SKM-1 (cell line): Measurements from ENCODE around the gene RSL24D1.
A peak's percentile ranks its signal among the peaks of the same experiment; 100 is the strongest.

Experiments used
- DNase-seq: peaks from one replicate; lab custom pipeline; 2025; ENCODE audit not compliant: unreplicated experiment; lab: John Stamatoyannopoulos, UW

Gene RSL24D1

GRCh38 chr15:55196458-55197361, at the start of gene RSL24D1:
Gene RSL24D1 (minus strand): TSS chr15:55196941. CDS start chr15:55196890, 51 bp downstream.
- DNase-seq, result peak; percentile 96

GRCh38 chr15:55245059-55245458, 48.3 kb upstream of the RSL24D1 start:
- no peak for DNase-seq

DNA sequence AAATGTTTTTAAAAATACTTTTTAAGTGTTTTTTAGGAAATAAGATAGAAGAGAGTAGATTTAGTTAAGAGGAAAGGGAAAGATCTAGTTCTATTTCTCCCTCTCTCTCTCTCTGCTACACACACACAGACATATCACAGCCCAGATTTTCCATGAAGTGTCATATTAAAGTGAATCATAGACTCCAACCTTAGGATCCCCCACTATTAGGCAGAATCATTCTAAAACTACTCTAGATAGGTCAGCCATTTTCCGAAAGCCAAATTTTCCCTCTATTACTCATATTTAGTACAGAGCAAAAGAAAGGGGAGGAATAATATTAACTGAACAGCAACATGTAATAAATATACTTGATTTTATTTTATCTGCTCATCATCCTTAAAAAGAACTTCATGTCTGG, 45.1 kb upstream of the RSL24D1 start:
- DNase-seq, result no peak

DNA sequence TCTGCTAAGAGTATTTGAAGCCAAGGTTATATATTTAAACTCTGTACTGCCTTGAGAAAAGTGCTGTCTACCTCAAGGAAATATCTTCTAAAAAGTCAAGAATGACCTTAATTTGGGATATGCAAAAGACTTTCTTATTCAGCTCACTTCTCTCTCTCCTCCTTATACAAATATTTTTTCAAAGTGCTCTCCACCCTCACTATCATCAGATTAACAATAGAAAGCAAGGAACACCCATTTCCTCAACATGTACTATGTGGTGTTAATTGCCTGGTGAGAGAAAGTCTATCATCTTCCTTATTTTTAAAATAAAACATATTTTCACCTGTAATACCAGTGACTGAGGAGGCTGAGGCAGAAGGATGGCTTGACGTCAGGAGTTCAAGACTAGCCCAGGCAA, 44.4 kb upstream of the RSL24D1 start:
- DNase-seq, result no peak

DNA sequence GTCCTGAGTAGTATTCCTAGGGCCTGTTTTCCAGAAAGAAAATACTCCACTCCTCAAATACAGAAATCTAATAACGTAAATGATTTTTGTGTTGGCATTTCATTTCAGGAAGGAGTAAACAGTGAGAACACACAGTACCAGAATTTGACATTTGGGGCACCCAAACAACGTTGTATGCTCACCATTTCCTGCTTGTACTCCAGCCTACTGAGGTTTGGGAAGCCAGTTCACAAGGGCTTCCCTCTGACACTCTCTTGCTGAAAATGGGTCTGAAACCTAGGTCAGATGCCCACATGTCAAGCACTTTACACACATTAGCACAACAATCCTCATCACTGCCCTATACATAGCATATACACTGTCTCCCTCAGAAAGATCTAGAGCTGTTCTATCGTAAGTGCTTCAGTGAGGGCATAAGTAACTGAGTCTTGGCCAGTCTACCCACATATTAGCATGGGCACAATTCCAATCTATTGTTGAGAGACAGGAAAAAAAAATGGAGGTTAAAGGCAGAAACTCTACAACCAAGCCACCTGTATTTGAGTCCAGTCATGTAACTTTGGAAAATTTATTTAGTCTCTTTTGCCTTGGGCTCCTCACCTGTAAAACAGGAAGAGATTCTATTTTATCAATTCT, 43.5 kb upstream of the RSL24D1 start:
- no peak for DNase-seq

DNA sequence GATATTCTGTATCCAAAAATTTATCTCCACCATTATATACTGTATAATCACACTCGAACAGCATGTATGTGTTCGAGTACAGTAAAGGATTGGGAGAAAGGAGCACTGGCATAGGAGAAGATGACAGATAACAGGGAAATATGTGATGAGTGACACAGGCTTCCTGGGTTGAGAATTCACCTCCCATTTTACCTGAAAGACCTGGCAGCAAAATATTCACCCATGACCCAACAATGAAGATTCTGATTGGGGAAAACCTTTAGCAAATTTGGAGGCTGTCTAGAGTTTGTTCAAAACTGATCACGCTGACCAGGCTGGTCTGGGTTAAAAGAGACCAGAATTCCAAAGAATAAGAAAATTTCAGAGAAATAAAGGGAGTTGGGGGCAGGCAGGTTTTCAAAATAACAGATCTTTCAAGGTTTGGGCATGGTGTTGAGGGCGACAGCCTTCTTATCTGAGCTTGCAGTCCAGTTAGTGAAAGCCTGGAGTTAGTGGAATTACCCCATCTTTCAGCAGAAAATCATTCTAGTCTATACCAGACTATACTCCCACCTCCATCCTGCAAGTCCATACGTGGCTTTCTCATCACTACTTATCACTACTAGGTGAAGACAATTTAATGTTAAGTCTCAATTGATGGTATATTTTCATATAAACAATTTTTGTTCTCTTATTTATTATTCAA, 42.8 kb upstream of the RSL24D1 start:
- DNase-seq, result no peak

GRCh38 chr15:55238877-55239276, 42.1 kb upstream of the RSL24D1 start:
- no peak for DNase-seq

DNA sequence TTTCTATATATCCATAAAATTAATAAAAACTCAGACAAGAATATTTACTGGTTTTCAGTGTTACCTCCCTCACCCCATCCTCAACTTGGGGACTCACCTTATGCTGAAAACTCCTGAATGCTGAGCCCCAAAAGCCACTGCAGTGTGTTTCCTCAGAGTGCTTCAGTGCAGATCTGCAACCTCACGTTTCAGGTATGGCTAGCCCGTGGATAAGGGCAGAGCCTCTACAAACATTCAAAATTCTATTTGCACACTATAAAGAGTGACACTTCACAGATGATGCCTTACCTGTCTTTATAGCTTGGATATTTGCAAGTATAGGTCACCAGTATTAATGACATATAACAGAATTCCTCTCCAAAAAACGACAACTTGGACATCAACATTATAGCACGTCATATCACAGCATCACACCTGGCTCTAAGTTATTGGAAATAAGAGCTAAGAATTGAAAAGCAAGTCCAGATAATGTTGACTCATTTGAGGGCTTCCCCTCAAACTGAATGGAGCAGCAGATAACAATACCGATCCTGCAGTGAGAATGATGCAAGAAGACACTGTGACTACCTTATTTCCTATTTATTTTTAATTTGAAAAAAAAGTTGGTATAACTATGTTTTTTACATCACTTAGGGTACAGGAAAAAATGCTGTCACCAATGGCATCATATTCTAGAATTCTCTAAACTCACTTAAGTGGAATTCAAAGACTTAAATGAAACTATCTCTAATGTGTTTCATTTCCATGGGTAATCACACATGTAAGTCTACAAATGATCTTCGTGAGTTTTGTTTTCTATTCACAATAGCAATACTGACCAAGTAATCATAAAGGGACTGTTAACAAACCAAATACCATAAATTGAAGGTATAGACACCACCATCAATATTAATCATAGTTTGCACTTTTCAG, 40.7 kb upstream of the RSL24D1 start:
- DNase-seq, result no peak

DNA sequence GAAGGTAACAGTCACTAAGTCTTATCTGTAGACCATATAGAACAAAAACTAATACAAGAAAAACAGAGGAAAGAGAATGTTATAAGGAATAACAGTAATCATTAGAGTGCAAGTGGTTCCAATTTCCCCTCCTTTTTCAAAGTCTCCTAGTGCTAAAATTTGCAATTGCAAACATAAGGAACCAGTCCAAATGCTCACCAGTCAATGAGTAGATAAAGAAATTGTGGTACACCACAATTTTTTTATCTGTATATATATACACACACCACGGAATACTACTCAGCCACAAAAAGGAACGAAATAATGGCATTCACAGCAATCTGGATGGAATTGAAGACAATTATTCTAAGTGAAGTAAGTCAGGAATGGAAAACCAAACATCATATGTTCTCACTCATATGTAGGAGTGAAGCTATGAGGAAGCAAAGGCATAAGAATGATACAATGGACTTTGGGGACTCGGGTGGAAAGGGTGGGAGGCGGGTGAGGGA, 38.9 kb upstream of the RSL24D1 start:
- no peak for DNase-seq

GRCh38 chr15:55234800-55235104, 38.0 kb upstream of the RSL24D1 start:
- DNase-seq, result no peak

- no peak for DNase-seq
These were observed 37.5 kb upstream of the RSL24D1 start for GRCh38 chr15:55234104-55234799.

GRCh38 chr15:55231455-55231854, 34.7 kb upstream of the RSL24D1 start:
- no peak for DNase-seq

GRCh38 chr15:55230953-55231352, 34.2 kb upstream of the RSL24D1 start:
- DNase-seq, result no peak

DNA sequence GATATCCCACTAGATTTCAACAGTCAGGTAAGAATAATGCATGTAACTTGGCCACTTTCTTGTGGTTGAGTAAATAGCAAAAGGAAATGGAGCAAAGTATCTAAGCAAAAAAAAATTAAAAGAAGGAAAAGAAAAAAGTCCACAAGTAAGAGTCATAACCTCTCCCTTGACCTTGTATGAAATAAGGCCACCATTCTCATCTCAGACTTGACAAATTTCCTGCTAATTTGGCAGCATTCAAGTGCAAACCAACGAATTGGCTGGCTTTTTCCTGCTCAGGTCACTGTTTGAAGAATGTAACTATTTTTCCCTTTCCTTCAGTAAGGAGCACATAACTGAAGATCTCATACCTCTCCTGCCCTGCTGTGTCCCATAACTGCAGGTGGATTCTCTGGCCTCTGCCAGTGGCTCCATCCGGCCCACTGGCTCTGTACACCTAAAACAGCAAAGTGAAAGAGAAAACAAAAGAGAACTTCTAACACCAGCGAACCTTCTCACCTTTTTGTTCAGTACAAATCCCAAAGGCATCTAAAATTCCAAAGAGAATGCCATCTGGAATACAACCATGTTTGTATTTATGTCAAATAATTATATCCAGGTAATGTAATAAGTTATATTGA, 33.4 kb upstream of the RSL24D1 start:
- no peak for DNase-seq

GRCh38 chr15:55226127-55226526, 29.4 kb upstream of the RSL24D1 start:
- DNase-seq, result no peak

- peak; percentile 91 for DNase-seq
These were observed 28.2 kb upstream of the RSL24D1 start for GRCh38 chr15:55224892-55225291.

DNA sequence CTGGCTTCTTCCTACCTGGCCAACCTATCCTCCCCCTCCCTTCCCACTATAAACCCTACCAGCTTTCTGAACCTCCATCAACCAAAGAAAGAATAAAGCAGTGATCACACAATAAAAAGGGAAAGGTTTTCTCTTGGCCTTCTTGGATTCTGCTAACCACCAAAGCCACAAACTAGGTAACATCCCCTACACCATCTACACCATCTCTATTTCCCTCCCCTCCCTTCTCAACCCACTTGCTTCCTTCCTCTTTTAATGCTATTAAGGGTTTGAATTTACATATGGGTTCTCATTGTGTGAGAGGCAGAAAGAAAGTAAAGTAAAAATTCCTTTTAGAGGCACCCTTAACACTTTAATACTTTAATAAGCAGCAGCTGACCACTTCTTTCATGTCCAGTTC, 25.8 kb upstream of the RSL24D1 start:
- DNase-seq, result peak; percentile 96

DNA sequence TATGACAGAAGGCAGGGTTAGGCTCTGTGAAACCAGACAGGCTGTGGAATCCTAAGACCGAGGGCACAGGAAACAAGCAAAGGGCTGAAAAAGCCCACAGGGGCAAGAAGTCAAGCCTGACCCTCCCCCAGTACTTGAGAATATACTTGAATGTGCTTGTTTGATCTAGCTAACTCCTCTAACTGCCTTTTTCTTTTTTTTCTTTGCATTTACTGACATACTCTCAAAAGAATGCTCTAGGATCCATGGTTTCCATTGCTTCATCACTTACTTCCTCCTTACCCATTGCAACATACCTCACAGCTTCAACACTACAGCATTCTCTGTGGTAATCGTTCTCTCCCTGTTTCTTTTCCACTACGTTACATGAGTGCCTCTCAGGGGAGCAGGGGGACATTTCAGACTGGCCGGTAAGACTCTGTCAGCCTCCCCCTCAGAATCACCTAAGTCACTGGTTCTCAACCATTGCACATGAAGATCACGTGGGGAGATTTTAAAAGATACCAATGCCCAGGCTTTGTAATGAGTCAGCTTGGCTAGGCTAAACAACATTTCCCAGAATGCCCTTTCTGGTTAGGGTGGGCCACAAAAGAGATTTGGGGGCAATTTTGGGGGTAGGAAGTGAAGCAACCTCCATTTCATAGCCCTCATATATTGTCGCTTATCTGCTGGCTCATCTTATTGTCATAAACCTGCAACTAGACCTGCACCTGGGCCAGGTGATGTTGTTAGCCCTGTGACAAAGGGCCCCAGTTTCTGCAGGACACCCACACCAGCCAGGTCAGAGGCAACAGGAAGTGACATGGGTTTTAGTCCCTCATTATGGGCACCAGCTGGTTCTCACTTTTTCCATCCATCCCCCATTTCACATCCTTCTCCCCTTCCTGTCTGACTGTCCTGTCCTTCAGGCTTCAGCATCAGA, 24.6 kb upstream of the RSL24D1 start:
- peak; percentile 98 for DNase-seq

- no peak for DNase-seq
These were observed 23.9 kb upstream of the RSL24D1 start for GRCh38 chr15:55220606-55221005.
